ENCODE results near the gene TMEM154.

TMEM154 gene

GRCh38 chr4:152719801-152720556 lies 40.2 kb upstream of the TMEM154 start:
- H3K4me3 ChIP-seq (ENCODE audit: control insufficient read depth in 1 of 7, extremely low read depth in 1 of 7, insufficient read depth in 4 of 7, low read depth in 2 of 7, low read length in 6 of 7) = no peak overlapping the region
- no peaks in the 10 kb centered on the region for H3K36me3 ChIP-seq (ENCODE audit: control insufficient read depth in 4 of 4, insufficient read depth in 4 of 4, low read length in 3 of 4)
- DNase-seq = no peak
- no peak overlapping the region for H3K27ac ChIP-seq (ENCODE audit: insufficient read depth in 1 of 2, low read depth in 1 of 2, low read length in 2 of 2, poor library complexity in 1 of 2, severe bottlenecking in 2 of 2)
- peaks cover 0 to 6% (median 2%) of the 10 kb centered on the region in 5 experiments for H3K9me3 ChIP-seq (ENCODE audit: control extremely low read depth in 1 of 5, control insufficient read depth in 4 of 5, insufficient read depth in 2 of 5, low read depth in 1 of 5, low read length in 4 of 5)
- CTCF ChIA-PET = interaction anchor here (1.0 kb wide), 1 partner anchor 44 kb away, joined by 3 read pairs; no protein-coding TSS in a partner anchor
- POLR2A ChIA-PET = no interaction called here
- H3K4me1 ChIP-seq (ENCODE audit: control extremely low read depth in 1 of 4, control insufficient read depth in 4 of 4, insufficient read depth in 4 of 4, low read length in 3 of 4) = no peaks in the 10 kb centered on the region
- no peaks in the 10 kb centered on the region for H3K27me3 ChIP-seq (replicated peaks in 2 of 5; ENCODE audit: control insufficient read depth in 4 of 5, insufficient read depth in 5 of 5, low read length in 4 of 5)
- 95% methylated on average over 18 of the region's 24 CpGs for WGBS (ENCODE audit: insufficient coverage)

- ChIA-PET CTCF (interaction anchor here (1.0 kb wide), 1 partner anchor 44 kb away, joined by 3 read pairs; no protein-coding TSS in a partner anchor), POLR2A (interaction anchor here (0.5 kb wide), 1 partner anchor 10 kb away, joined by 4 read pairs; no protein-coding TSS in a partner anchor)
- no peaks in the 10 kb centered on the region for H3K36me3 ChIP-seq (ENCODE audit: control insufficient read depth in 4 of 4, insufficient read depth in 4 of 4, low read length in 3 of 4)
- no CpG with 5 or more reads among the region's 1 CpG for WGBS (ENCODE audit: insufficient coverage)
- no peak overlapping the region for H3K4me3 ChIP-seq (ENCODE audit: control insufficient read depth in 1 of 7, extremely low read depth in 1 of 7, insufficient read depth in 4 of 7, low read depth in 2 of 7, low read length in 6 of 7)
- no peaks in the 10 kb centered on the region for H3K4me1 ChIP-seq (ENCODE audit: control extremely low read depth in 1 of 4, control insufficient read depth in 4 of 4, insufficient read depth in 4 of 4, low read length in 3 of 4)
- DNase-seq = no peak
- H3K9me3 ChIP-seq (ENCODE audit: control extremely low read depth in 1 of 5, control insufficient read depth in 4 of 5, insufficient read depth in 2 of 5, low read depth in 1 of 5, low read length in 4 of 5) = peaks cover 0 to 8% (median 6%) of the 10 kb centered on the region in 5 experiments
- H3K27me3 ChIP-seq (replicated peaks in 2 of 5; ENCODE audit: control insufficient read depth in 4 of 5, insufficient read depth in 5 of 5, low read length in 4 of 5) = no peaks in the 10 kb centered on the region
- H3K27ac ChIP-seq (ENCODE audit: insufficient read depth in 1 of 2, low read depth in 1 of 2, low read length in 2 of 2, poor library complexity in 1 of 2, severe bottlenecking in 2 of 2) = no peak overlapping the region
Observed at GRCh38 chr4:152719291-152719690, 39.5 kb upstream of the TMEM154 start.

GRCh38 chr4:152715076-152715475 lies 35.3 kb upstream of the TMEM154 start:
- H3K4me3 ChIP-seq (ENCODE audit: control insufficient read depth in 1 of 7, extremely low read depth in 1 of 7, insufficient read depth in 4 of 7, low read depth in 2 of 7, low read length in 6 of 7) = no peak overlapping the region
- WGBS (ENCODE audit: insufficient coverage) = 96% methylated on average over 4 of the region's 6 CpGs
- peaks cover 0 to 8% (median 6%) of the 10 kb centered on the region in 5 experiments for H3K9me3 ChIP-seq (ENCODE audit: control extremely low read depth in 1 of 5, control insufficient read depth in 4 of 5, insufficient read depth in 2 of 5, low read depth in 1 of 5, low read length in 4 of 5)
- H3K4me1 ChIP-seq (ENCODE audit: control extremely low read depth in 1 of 4, control insufficient read depth in 4 of 4, insufficient read depth in 4 of 4, low read length in 3 of 4) = no peaks in the 10 kb centered on the region
- no peak for DNase-seq
- H3K36me3 ChIP-seq (ENCODE audit: control insufficient read depth in 4 of 4, insufficient read depth in 4 of 4, low read length in 3 of 4) = no peaks in the 10 kb centered on the region
- H3K27ac ChIP-seq (ENCODE audit: insufficient read depth in 1 of 2, low read depth in 1 of 2, low read length in 2 of 2, poor library complexity in 1 of 2, severe bottlenecking in 2 of 2) = no peak overlapping the region
- POLR2A ChIA-PET = no interaction called here
- CTCF ChIA-PET = no interaction called here
- no peaks in the 10 kb centered on the region for H3K27me3 ChIP-seq (replicated peaks in 2 of 5; ENCODE audit: control insufficient read depth in 4 of 5, insufficient read depth in 5 of 5, low read length in 4 of 5)

- CTCF ChIA-PET = no interaction called here
- POLR2A ChIA-PET = no interaction called here
Observed at GRCh38 chr4:152713951-152714705, 34.3 kb upstream of the TMEM154 start.

GRCh38 chr4:152709675-152710438 lies 30.1 kb upstream of the TMEM154 start:
- H3K9me3 ChIP-seq (ENCODE audit: control extremely low read depth in 1 of 5, control insufficient read depth in 4 of 5, insufficient read depth in 2 of 5, low read depth in 1 of 5, low read length in 4 of 5) = peaks cover 0 to 6% (median under 1%) of the 10 kb centered on the region in 5 experiments
- no peak overlapping the region for H3K4me3 ChIP-seq (ENCODE audit: control insufficient read depth in 1 of 7, extremely low read depth in 1 of 7, insufficient read depth in 4 of 7, low read depth in 2 of 7, low read length in 6 of 7)
- H3K27me3 ChIP-seq (replicated peaks in 2 of 5; ENCODE audit: control insufficient read depth in 4 of 5, insufficient read depth in 5 of 5, low read length in 4 of 5) = no peaks in the 10 kb centered on the region
- POLR2A ChIA-PET = no interaction called here
- no peaks in the 10 kb centered on the region for H3K36me3 ChIP-seq (ENCODE audit: control insufficient read depth in 4 of 4, insufficient read depth in 4 of 4, low read length in 3 of 4)
- no peak for DNase-seq
- no peaks in the 10 kb centered on the region for H3K4me1 ChIP-seq (ENCODE audit: control extremely low read depth in 1 of 4, control insufficient read depth in 4 of 4, insufficient read depth in 4 of 4, low read length in 3 of 4)
- CTCF ChIA-PET = no interaction called here
- no peak overlapping the region for H3K27ac ChIP-seq (ENCODE audit: insufficient read depth in 1 of 2, low read depth in 1 of 2, low read length in 2 of 2, poor library complexity in 1 of 2, severe bottlenecking in 2 of 2)
- 96% methylated on average over 6 of the region's 6 CpGs for WGBS (ENCODE audit: insufficient coverage)

More at GRCh38 chr4:152713951-152714705, 34.3 kb upstream of the TMEM154 start:
- Histone ChIP-seq H3K9me3 (ENCODE audit: control extremely low read depth in 1 of 5, control insufficient read depth in 4 of 5, insufficient read depth in 2 of 5, low read depth in 1 of 5, low read length in 4 of 5) (peaks cover 0 to 8% (median 6%) of the 10 kb centered on the region in 5 experiments), H3K27me3 (replicated peaks in 2 of 5; ENCODE audit: control insufficient read depth in 4 of 5, insufficient read depth in 5 of 5, low read length in 4 of 5) (no peaks in the 10 kb centered on the region), H3K36me3 (ENCODE audit: control insufficient read depth in 4 of 4, insufficient read depth in 4 of 4, low read length in 3 of 4) (no peaks in the 10 kb centered on the region), H3K4me1 (ENCODE audit: control extremely low read depth in 1 of 4, control insufficient read depth in 4 of 4, insufficient read depth in 4 of 4, low read length in 3 of 4) (no peaks in the 10 kb centered on the region), H3K27ac (ENCODE audit: insufficient read depth in 1 of 2, low read depth in 1 of 2, low read length in 2 of 2, poor library complexity in 1 of 2, severe bottlenecking in 2 of 2) (no peak overlapping the region), H3K4me3 (ENCODE audit: control insufficient read depth in 1 of 7, extremely low read depth in 1 of 7, insufficient read depth in 4 of 7, low read depth in 2 of 7, low read length in 6 of 7) (no peak overlapping the region)
- no CpG with 5 or more reads among the region's 2 CpGs for WGBS (ENCODE audit: insufficient coverage)
- DNase-seq = no peak

GRCh38 chr4:152708796-152709195 lies 29.0 kb upstream of the TMEM154 start:
- Histone ChIP-seq H3K9me3 (ENCODE audit: control extremely low read depth in 1 of 5, control insufficient read depth in 4 of 5, insufficient read depth in 2 of 5, low read depth in 1 of 5, low read length in 4 of 5) (peaks cover 0 to 10% (median 0%) of the 10 kb centered on the region in 5 experiments), H3K27me3 (replicated peaks in 2 of 5; ENCODE audit: control insufficient read depth in 4 of 5, insufficient read depth in 5 of 5, low read length in 4 of 5) (no peaks in the 10 kb centered on the region), H3K4me1 (ENCODE audit: control extremely low read depth in 1 of 4, control insufficient read depth in 4 of 4, insufficient read depth in 4 of 4, low read length in 3 of 4) (no peaks in the 10 kb centered on the region), H3K4me3 (ENCODE audit: control insufficient read depth in 1 of 7, extremely low read depth in 1 of 7, insufficient read depth in 4 of 7, low read depth in 2 of 7, low read length in 6 of 7) (no peak overlapping the region), H3K36me3 (ENCODE audit: control insufficient read depth in 4 of 4, insufficient read depth in 4 of 4, low read length in 3 of 4) (no peaks in the 10 kb centered on the region), H3K27ac (ENCODE audit: insufficient read depth in 1 of 2, low read depth in 1 of 2, low read length in 2 of 2, poor library complexity in 1 of 2, severe bottlenecking in 2 of 2) (no peak overlapping the region)
- ChIA-PET POLR2A (interaction anchor here (0.7 kb wide), 1 partner anchor 10 kb away, joined by 4 read pairs; no protein-coding TSS in a partner anchor), CTCF (no interaction called here)
- WGBS (ENCODE audit: insufficient coverage) = 86% methylated on average over 1 of the region's 4 CpGs
- DNase-seq = no peak

All from common myeloid progenitor, CD34-positive (primary cell).